NCI-H1930 (cell line): ENCODE measurements around the gene LDB1.

Experiments
- DNase-seq, 2 experiments: peaks; one replicate each; lab custom pipeline; 2025; lab: John Stamatoyannopoulos, UW

LDB1 gene

GRCh38 chr10:102120142-102120990, at the start of gene LDB1:
TSS of gene LDB1 (minus strand) at chr10:102120368. CDS start at chr10:102120110, 258 bp downstream.
- DNase-seq = peak; percentile 64 to 74

GRCh38 chr10:102167861-102168260, 47.7 kb upstream of the LDB1 start:
- DNase-seq = no peak

GRCh38 chr10:102163342-102163989, 43.3 kb upstream of the LDB1 start:
- DNase-seq = no peak

- DNase-seq = no peak
Measured at GRCh38 chr10:102159831-102160230, 39.7 kb upstream of the LDB1 start.

GRCh38 chr10:102159051-102159597, 39.0 kb upstream of the LDB1 start:
- no peak for DNase-seq

GRCh38 chr10:102157224-102157623, 37.1 kb upstream of the LDB1 start:
- no peak for DNase-seq

- DNase-seq = no peak
Measured at GRCh38 chr10:102154466-102155116, 34.4 kb upstream of the LDB1 start.

- no peak for DNase-seq
Measured at GRCh38 chr10:102153093-102153620, 33.0 kb upstream of the LDB1 start.

GRCh38 chr10:102152545-102152890, 32.4 kb upstream of the LDB1 start:
- no peak for DNase-seq

GRCh38 chr10:102151774-102152544, 31.8 kb upstream of the LDB1 start, which contains the start of gene NOLC1:
TSS of gene NOLC1 (plus strand) at chr10:102152389. CDS start at chr10:102152411, 22 bp downstream.
- DNase-seq = peak; percentile 90 to 95

- peak in 1 of 2 experiments; percentile 3 for DNase-seq
Measured at GRCh38 chr10:102150970-102151773, 31.0 kb upstream of the LDB1 start.

GRCh38 chr10:102148275-102148674, 28.1 kb upstream of the LDB1 start:
- DNase-seq = no peak

GRCh38 chr10:102147561-102147960, 27.4 kb upstream of the LDB1 start:
- no peak for DNase-seq

- no peak for DNase-seq
Measured at GRCh38 chr10:102146971-102147428, 26.8 kb upstream of the LDB1 start.

- no peak for DNase-seq
Measured at GRCh38 chr10:102141583-102142107, 21.5 kb upstream of the LDB1 start.

GRCh38 chr10:102140913-102141540, 20.9 kb upstream of the LDB1 start:
- DNase-seq = no peak

- DNase-seq = no peak
Measured at GRCh38 chr10:102140218-102140617, 20.1 kb upstream of the LDB1 start.

- no peak for DNase-seq
Measured at GRCh38 chr10:102139281-102140110, 19.3 kb upstream of the LDB1 start.
